Activated CD4-positive, CD25-positive, alpha-beta regulatory T cell treated with anti-CD3 and anti-CD28 coated beads, Interleukin-2, amount 50 U/mL, for 16 hours (primary cell): ENCODE measurements around the gene ING2.
"Not testable (repeated sequence)": the region's sequence is repeated elsewhere in the genome, so short reads cannot be mapped to it uniquely, and the experiment has no call there.

Experiments
- DNase-seq: peaks from one replicate; pipeline ENCODE4 v3.0.0-alpha.2; 2020; ENCODE audit warnings: low read depth, low spot score

ING2 gene, protein sequence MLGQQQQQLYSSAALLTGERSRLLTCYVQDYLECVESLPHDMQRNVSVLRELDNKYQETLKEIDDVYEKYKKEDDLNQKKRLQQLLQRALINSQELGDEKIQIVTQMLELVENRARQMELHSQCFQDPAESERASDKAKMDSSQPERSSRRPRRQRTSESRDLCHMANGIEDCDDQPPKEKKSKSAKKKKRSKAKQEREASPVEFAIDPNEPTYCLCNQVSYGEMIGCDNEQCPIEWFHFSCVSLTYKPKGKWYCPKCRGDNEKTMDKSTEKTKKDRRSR

DNA sequence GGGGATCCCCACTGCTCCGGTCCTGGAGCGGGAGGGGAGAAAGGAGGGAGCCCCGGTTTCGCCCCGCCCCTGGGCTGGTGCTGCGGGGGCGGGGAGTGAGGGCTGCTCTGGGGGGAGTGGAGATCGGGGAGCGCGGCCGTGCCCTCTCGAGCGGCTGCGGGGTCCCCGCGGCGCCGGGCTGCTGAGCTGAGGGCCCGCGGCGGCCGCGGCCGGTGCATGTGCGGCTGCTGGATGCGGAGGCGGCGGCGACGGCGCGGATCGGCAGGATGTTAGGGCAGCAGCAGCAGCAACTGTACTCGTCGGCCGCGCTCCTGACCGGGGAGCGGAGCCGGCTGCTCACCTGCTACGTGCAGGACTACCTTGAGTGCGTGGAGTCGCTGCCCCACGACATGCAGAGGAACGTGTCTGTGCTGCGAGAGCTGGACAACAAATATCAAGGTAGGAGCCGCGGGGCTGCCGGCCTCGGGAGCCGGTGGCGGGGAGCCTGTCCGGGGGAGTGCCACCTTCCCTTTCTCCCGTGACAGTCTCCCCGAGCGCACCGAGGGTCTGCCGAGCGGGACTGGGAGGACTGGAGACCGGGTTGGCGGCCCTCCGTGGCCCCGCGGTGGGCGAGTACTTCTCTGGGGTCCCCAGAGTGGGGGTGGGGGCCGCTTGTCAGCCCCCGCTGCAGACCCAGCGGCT, at the start of gene ING2:
ING2 (plus strand) TSS at position 129 of the 681 bp plus-strand sequence; CDS start at position 267, 138 bp downstream.
- peak; percentile 21 for DNase-seq

DNA sequence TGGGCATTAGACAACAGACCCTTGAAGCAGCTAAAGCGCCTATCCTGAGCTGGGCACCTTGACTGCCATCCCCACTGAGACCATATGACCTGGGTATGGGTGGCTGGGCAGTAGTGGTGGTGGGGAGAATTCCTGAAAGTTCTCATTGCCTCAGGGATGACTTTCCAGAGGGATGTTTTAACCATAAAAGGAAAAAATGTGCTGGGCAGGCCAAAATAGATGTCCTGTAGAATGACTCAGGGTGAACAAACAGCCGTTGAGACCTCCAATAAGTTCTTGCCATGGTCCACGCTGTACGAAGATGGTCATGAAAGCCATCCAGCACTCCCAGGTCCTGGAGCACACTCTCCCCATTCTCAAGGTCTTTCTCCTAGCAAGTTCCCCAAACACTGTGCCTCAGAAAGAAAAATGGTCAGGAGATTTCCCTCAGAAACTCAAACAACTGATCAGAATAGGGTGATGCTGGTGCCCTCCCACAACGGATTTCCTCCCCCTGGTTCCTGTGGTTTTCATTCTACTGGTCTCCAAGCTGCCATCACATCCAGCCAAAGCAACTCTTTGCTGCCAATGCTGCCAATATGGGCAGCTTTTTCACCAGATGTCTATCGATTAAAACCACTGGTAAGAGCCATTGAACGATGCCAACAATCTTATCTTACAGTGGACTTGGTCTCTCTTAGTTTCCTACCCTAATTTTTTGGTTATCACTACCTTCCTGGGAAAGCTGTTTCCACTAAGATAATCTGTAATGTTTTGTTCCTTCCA, 49.2 kb upstream of the ING2 start:
- DNase-seq: no peak

DNA sequence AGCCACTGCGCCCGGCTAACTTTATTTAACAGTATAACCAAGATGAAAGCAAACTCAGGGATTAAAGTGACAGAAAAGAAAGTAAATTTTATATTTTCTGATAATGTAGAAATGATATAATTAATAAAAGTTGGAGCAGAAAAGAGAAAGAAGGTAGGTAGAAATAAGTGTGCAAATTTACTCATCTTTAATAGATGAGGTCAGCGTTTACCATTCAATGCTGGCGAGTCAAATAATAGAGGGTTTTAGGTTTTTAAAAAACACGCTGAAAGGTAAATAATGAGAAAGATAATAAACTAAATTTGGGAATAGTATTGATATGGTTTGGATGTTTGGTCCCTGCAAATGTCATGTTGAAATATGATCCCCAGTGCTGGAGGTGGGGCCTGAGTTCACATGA, 46.9 kb upstream of the ING2 start:
- no peak for DNase-seq

GRCh38 chr4:183463903-183464619, 40.8 kb upstream of the ING2 start:
- not testable (repeated sequence) for DNase-seq

GRCh38 chr4:183465879-183466278, 39.0 kb upstream of the ING2 start:
- not testable (repeated sequence) for DNase-seq

DNA sequence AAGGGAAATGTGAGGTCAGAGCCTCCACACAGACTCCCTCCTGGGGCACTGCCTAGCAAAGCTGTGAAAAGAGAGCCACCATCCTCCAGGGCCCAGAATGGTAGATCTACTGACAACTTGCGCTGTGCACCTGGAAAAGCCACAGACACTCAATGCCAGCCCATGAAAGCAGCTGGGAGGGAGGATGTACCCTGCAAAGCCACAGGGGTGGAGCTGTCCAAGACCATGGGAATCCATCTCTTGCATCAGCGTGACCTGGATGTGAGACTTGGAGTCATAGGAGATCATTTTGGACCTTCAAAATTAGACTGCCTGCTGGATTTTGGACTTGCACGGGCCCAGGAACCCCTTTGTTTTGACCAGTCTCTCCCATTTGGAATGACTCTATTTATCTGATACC, 37.6 kb upstream of the ING2 start:
- no peak for DNase-seq

GRCh38 chr4:183468210-183469095, 36.4 kb upstream of the ING2 start:
- no peak for DNase-seq

- no peak for DNase-seq
These were observed 35.6 kb upstream of the ING2 start for GRCh38 chr4:183469285-183469684.

DNA sequence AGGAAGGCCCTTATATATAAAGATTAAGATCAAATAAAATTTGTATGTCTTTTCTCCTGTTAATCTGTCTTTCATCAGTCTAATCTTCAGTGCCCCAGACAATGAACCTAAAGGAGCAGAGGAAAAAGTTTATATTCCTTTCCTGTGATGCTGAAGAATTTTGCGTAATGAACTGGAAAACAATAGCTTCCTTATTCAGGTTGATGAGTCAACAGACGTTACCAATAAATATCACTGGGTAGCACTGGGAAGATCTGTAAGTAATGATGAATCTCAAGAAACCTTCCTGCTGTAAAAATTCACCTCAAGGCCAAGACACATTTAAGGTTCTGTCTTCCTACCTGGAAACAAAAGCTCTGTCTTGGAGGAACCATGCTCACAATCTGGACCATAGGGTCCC, 34.9 kb upstream of the ING2 start:
- DNase-seq: no peak

GRCh38 chr4:183470821-183471220, 34.0 kb upstream of the ING2 start:
- no peak for DNase-seq

DNA sequence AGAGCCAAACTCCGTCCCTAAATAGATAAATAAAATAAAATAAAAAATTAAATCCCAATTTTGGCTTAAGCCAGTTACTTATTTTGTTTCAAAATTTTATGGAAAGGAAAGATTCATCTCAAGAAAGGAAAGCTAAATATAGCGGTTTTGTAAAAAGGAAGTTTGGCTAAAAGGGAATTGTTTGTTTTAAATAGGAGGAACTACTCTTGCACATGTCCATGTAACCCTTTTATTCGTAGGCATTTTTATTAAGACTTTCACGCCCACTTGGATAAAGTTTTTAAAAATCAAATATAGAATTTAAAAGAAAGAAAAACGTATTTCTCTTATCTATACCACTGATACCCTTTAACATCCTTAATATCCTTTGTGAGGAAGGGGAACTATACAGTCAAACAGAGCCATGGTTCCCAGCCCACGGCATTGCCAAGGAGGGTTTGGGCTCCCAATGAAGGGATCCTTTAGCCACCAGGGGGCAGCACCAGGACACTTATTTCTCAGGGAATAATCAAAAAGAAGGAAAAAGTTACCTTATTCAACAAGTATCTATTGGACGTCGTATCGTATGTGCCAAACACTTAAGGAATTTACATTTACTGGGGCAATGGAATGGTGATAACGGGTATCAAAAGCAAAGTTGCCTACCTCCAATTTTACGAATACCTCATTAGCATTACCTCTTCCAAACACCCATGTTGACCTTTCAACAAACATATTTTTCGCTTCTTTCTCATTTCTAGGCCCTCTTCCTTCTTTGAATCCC, 32.7 kb upstream of the ING2 start:
- peak; percentile 67 for DNase-seq

GRCh38 chr4:183478123-183478522, 26.7 kb upstream of the ING2 start:
- DNase-seq: no peak

DNA sequence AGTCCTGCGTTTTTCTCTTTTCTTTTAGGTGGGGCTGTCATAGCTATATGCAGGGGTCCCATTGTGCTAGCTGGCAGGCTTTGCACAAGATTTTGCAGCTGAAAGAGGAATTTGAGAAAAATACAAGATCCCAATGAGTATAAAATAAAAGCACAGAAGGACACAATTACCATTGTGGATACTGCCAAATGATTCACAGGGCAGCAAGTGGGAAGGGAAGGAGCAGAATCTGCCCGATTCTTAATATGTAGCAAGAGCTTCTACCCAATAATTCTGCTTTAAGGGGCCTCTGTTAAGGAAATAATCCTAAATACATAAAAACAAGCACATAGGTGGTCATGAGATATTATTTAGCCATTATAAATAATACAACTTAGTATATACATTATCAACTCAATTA, 25.9 kb upstream of the ING2 start:
- no peak for DNase-seq

- not testable (repeated sequence) for DNase-seq
These were observed 22.3 kb upstream of the ING2 start for GRCh38 chr4:183482515-183483095.

DNA sequence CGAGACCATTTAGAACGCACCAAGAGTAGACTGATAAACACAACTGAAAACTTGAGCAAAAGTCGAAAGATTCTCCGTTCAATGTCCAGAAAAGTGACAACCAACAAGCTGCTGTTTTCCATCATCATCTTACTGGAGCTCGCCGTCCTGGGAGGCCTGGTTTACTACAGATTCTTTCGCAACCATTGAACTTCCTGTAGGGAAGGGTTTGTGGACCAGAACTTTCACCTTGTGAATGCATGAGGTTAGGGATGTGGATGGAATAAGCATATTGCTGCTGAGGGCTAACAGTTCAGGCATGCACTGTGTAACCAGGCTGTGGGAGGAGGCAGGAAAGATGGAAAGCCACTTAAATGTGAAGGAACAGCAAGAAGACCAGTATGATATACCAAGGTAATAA, 20.9 kb upstream of the ING2 start:
- no peak for DNase-seq

GRCh38 chr4:183485411-183486160, 19.3 kb upstream of the ING2 start:
- DNase-seq: no peak

DNA sequence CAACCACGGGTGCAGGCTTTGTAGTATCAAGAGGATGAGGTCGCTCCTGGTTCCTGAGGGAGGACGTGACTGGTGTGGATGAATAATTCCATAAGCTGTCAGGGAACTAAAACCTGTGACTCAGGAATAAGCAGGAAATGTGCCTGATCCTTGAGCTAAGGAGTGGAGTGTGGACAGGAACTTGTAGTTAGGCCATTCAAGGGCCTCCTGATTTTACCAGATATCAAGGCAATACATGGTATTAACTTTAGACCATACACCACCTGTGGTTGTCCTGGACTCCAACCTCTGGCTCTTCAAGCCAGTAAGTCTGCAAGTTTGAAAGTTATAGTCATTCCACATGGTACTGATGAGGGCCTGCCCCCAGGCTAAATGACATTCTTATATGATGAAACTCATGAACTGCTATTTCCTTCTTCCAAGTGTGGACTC, 12.1 kb upstream of the ING2 start:
- DNase-seq: no peak

GRCh38 chr4:183493246-183493645, 11.6 kb upstream of the ING2 start:
- DNase-seq: no peak

GRCh38 chr4:183495184-183495583, 9.7 kb upstream of the ING2 start:
- DNase-seq: no peak
